Breast epithelium (tissue), 3 donors: ENCODE data around the gene KCNQ1OT1.

ENCODE experiments used
- CTCF ChIP-seq, 3 donors: fragments of 450-650 bp; IDR thresholded peaks; one replicate each; pipeline ENCODE4 v1.5.1; 2016 to 2017; ENCODE audit warnings: antibody characterized with exemption in 3 of 3, mild to moderate bottlenecking in 3 of 3, moderate library complexity in 3 of 3
- POLR2A ChIP-seq: fragments of 450-650 bp; IDR thresholded peaks from one replicate; pipeline ENCODE4 v1.6.1; 2016; ENCODE audit warnings: antibody characterized with exemption, mild to moderate bottlenecking, moderate library complexity
- POLR2AphosphoS5 ChIP-seq, 3 donors: sonication (generic); formaldehyde crosslinking; IDR thresholded peaks; one replicate each; pipeline ENCODE4 v1.6.1; 2017; ENCODE audit warnings: antibody characterized with exemption in 3 of 3

DNA sequence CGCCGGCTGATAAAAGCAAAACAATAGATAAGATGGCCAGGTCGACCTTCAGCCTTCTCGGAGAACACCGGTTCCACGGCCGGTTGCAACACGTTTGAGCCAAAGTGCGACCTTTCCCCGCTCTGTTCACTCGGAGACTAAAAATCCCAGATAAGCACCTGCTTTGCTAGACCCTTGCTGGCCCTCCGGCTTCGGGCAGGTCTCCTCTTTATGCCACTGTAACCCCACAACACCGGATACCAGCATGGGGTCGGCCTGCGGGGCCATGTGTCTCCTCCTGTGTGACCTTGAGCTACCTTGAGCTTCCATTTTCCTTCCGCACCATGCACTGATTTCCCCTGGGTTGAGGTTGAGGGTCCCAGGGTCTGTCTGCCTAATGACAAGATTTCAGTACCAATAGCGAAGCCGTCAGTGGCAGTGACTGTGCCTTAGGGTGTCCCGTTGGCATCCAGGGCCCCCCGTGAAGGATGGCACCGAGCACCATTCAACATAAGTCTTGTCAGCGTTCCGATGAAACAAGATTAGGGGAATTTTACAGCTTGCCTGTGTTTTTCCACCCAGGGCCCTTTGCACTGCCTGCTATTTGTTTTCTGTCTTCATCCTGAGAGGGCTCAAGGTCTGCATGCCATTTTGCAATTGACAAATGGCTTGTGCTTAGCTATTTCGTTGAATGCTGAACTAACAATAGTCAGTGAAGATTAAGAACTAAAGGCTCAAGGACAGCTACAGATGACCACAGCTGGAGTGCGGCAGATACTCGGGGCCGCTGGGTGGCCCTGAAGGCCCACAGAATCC, 136.4 kb downstream of the KCNQ1OT1 start:
- TF ChIP-seq CTCF (IDR thresholded peaks at IDR 0.05) (no peak), POLR2A (no peak), POLR2AphosphoS5 (IDR thresholded peaks at IDR 0.05) (no peak)
